Neural cell (in vitro differentiated cells): ENCODE measurements around the gene DNAH17. TPM values are rescaled to one million over a fixed set of nuclear protein-coding genes. Genes with fewer than 3 reads are reported as not detected.

Source experiments
- H2AFZ ChIP-seq: fragments of 200-600, 300-800 bp; sonication (generic), shearing (Covaris generic); 2 replicates; pipeline ENCODE4 v1.6.0; 2014; ENCODE audit warnings: low read depth, mild to moderate bottlenecking, antibody characterized with exemption, low read length, moderate library complexity
- H3F3A ChIP-seq: fragments of 200-600 bp; shearing (Covaris generic); 2 replicates; pipeline ENCODE4 v1.6.1; 2016; ENCODE audit warnings: mild to moderate bottlenecking, moderate library complexity, mixed read lengths, antibody characterized with exemption, low read length; ENCODE audit not compliant: insufficient read depth, poor library complexity, severe bottlenecking
- H3K27ac ChIP-seq: fragments of 200-600, 300-800 bp; sonication (generic), shearing (Covaris generic); 2 replicates; pipeline ENCODE4 v1.5.1; 2014; ENCODE audit warnings: mild to moderate bottlenecking, low read length, moderate library complexity
- H3K27me3 ChIP-seq: fragments of 300-800, 200-600 bp; sonication (generic), shearing (Covaris generic); 2 replicates; pipeline ENCODE4 v1.6.0; 2014; ENCODE audit warnings: mild to moderate bottlenecking, low read depth, low read length, moderate library complexity; ENCODE audit not compliant: insufficient read depth
- H3K36me3 ChIP-seq: fragments of 300-800, 200-600 bp; sonication (generic), shearing (Covaris generic); 2 replicates; pipeline ENCODE4 v1.5.1; 2014; ENCODE audit warnings: mild to moderate bottlenecking, antibody characterized with exemption, low read length, moderate library complexity; ENCODE audit not compliant: insufficient read depth
- H3K4me2 ChIP-seq: fragments of 300-800, 200-600 bp; sonication (generic), shearing (Covaris generic); 2 replicates; pipeline ENCODE4 v1.6.0; 2014; ENCODE audit warnings: mild to moderate bottlenecking, low read length
- H3K4me3 ChIP-seq: fragments of 300-800, 200-600 bp; sonication (generic), shearing (Covaris generic); 2 replicates; pipeline ENCODE4 v1.5.1; 2014; ENCODE audit warnings: mild to moderate bottlenecking, low read length, moderate library complexity
- H3K79me2 ChIP-seq: fragments of 200-600 bp; shearing (Covaris generic); replicated peaks from 2 replicates; pipeline ENCODE4 v1.6.0; 2014; ENCODE audit warnings: mild to moderate bottlenecking, low read length, moderate library complexity; ENCODE audit not compliant: insufficient read depth
- H3K9ac ChIP-seq: fragments of 300-800, 200-600 bp; sonication (generic), shearing (Covaris generic); 2 replicates; pipeline ENCODE4 v1.6.1; 2016; ENCODE audit warnings: mild to moderate bottlenecking, low read length, mixed read lengths
- H3K9me2 ChIP-seq: fragments of 200-600 bp; shearing (Covaris generic); 2 replicates; pipeline ENCODE4 v1.6.1; 2016; ENCODE audit warnings: mild to moderate bottlenecking, low read length, mixed read lengths; ENCODE audit not compliant: insufficient read depth
- H3K9me3 ChIP-seq: fragments of 200-600, 300-800 bp; sonication (generic), shearing (Covaris generic); 2 replicates; pipeline ENCODE4 v1.6.1; 2016; ENCODE audit warnings: mild to moderate bottlenecking, mixed run types, low read length, moderate library complexity, mixed read lengths
- H4K20me1 ChIP-seq: fragments of 200-600 bp; shearing (Covaris generic); 2 replicates; pipeline ENCODE4 v1.6.1; 2016; ENCODE audit warnings: mild to moderate bottlenecking, mixed run types; ENCODE audit not compliant: insufficient read depth
- EP300 ChIP-seq: fragments of 450-650 bp; conservative IDR thresholded peaks from 2 replicates; pipeline ENCODE4 v1.6.1; 2014; ENCODE audit warnings: antibody characterized with exemption, mild to moderate bottlenecking, moderate library complexity; ENCODE audit not compliant: poor library complexity, severe bottlenecking
- EZH2 ChIP-seq: fragments of 200-600, 300-800 bp; shearing (Covaris generic), sonication (generic); IDR thresholded peaks from 2 replicates; pipeline ENCODE4 v1.6.1; 2014; ENCODE audit warnings: antibody characterized with exemption, low read length, borderline replicate concordance, mild to moderate bottlenecking; ENCODE audit not compliant: insufficient read depth, poor library complexity, severe bottlenecking
- MXI1 ChIP-seq: fragments of 450-650 bp; conservative IDR thresholded peaks from 2 replicates; pipeline ENCODE4 v1.6.1; 2014; ENCODE audit warnings: antibody characterized with exemption, mild to moderate bottlenecking; ENCODE audit not compliant: poor library complexity, severe bottlenecking
- POLR2AphosphoS5 ChIP-seq: IDR thresholded peaks from 2 replicates; pipeline ENCODE4 v1.6.1; 2012
- RAD21 ChIP-seq: fragments of 450-650 bp; conservative IDR thresholded peaks from 2 replicates; pipeline ENCODE4 v1.6.1; 2014; ENCODE audit warnings: antibody characterized with exemption, mild to moderate bottlenecking, moderate library complexity
- SMC3 ChIP-seq: fragments of 450-650 bp; conservative IDR thresholded peaks from 2 replicates; pipeline ENCODE4 v1.6.1; 2014; ENCODE audit warnings: antibody characterized with exemption, mild to moderate bottlenecking, moderate library complexity; ENCODE audit not compliant: poor library complexity
- TAF1 ChIP-seq: IDR thresholded peaks from 2 replicates; pipeline ENCODE4 v1.6.1; 2012; ENCODE audit warnings: low read depth
- polyA plus RNA-seq: library from polyadenylated mRNA; depleted of rRNA; stranded (reverse); fragments of >200 nt; gene quantifications from 2 replicates; pipeline ENCODE4 v1.2.3, GENCODE V29; 2014
- TF ChIP-seq, protein P1 (sequence below): IDR thresholded peaks from 2 replicates; pipeline ENCODE4 v1.6.1; 2012; ENCODE audit warnings: borderline replicate concordance
- TF ChIP-seq, protein P2 (sequence below): fragments of 450-650 bp; IDR thresholded peaks from 2 replicates; pipeline ENCODE4 v1.5.1; 2014; ENCODE audit warnings: antibody characterized with exemption, mild to moderate bottlenecking, moderate library complexity; ENCODE audit not compliant: poor library complexity, severe bottlenecking

The DNAH17 gene
- polyA plus RNA-seq, 1 donor from 2014 or later, result not detected

DNA sequence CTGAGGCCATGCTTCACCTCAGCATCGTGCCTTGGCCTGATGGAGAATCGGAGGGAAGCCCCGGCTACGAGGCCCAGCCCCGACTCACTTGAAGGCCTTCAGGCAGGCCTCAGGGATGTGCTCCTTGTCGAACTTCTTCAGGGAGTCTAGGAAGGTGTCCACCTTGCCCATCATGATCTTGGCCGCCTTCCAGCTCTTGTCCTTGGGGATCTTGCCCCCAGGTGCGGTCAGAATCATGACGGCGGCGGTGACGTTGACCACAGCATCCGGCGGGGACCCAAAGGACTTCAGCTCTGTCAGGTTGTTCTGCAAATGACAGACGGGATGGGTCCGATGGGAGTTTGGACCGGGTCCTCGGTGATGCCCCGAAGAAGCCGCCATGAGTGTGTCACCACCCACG is 117.5 kb downstream of the DNAH17 start:
- Histone ChIP-seq H3K27ac (no peak overlapping the region), H3K4me3 (no peak overlapping the region)

DNA sequence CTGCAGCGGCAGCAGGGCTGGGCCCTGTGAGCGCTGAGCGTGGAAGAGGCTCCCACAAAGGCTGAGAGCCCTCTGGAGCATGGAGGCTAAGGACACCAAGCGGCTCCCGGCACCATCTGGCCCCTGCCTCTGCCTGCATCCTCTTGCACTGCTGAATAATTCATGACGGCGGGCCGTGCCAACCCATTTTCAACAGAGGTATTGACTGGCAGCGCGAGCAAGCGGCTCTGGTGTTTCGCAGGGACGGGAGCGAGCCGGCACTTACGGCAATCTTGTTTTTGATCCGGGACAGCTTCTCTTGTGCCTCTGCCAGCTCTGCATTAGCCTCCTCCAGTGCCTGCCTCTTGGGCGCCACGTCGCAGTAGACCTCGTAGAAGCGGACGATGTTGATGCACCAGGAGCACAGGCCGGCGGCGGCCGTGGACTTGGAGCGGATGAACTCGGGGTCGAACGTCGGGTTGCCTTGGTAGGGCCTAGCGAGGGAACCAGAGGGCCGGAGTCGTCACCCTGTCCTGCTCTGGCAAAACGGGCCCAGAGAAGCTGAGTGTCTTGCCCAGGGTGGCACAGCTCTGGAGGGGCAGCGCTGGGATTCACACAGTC is 118.4 kb downstream of the DNAH17 start:
- no peaks in the 10 kb centered on the region for H3K79me2 ChIP-seq
- no peak overlapping the region for H3K27ac ChIP-seq
- no peaks in the 10 kb centered on the region for H3K36me3 ChIP-seq
- no peak overlapping the region for H2AFZ ChIP-seq
- TF ChIP-seq SMC3, result no peak
- TF ChIP-seq, protein P1, sequence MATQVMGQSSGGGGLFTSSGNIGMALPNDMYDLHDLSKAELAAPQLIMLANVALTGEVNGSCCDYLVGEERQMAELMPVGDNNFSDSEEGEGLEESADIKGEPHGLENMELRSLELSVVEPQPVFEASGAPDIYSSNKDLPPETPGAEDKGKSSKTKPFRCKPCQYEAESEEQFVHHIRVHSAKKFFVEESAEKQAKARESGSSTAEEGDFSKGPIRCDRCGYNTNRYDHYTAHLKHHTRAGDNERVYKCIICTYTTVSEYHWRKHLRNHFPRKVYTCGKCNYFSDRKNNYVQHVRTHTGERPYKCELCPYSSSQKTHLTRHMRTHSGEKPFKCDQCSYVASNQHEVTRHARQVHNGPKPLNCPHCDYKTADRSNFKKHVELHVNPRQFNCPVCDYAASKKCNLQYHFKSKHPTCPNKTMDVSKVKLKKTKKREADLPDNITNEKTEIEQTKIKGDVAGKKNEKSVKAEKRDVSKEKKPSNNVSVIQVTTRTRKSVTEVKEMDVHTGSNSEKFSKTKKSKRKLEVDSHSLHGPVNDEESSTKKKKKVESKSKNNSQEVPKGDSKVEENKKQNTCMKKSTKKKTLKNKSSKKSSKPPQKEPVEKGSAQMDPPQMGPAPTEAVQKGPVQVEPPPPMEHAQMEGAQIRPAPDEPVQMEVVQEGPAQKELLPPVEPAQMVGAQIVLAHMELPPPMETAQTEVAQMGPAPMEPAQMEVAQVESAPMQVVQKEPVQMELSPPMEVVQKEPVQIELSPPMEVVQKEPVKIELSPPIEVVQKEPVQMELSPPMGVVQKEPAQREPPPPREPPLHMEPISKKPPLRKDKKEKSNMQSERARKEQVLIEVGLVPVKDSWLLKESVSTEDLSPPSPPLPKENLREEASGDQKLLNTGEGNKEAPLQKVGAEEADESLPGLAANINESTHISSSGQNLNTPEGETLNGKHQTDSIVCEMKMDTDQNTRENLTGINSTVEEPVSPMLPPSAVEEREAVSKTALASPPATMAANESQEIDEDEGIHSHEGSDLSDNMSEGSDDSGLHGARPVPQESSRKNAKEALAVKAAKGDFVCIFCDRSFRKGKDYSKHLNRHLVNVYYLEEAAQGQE, result no peak
- no peak for TF ChIP-seq POLR2AphosphoS5
- TF ChIP-seq, protein P2, sequence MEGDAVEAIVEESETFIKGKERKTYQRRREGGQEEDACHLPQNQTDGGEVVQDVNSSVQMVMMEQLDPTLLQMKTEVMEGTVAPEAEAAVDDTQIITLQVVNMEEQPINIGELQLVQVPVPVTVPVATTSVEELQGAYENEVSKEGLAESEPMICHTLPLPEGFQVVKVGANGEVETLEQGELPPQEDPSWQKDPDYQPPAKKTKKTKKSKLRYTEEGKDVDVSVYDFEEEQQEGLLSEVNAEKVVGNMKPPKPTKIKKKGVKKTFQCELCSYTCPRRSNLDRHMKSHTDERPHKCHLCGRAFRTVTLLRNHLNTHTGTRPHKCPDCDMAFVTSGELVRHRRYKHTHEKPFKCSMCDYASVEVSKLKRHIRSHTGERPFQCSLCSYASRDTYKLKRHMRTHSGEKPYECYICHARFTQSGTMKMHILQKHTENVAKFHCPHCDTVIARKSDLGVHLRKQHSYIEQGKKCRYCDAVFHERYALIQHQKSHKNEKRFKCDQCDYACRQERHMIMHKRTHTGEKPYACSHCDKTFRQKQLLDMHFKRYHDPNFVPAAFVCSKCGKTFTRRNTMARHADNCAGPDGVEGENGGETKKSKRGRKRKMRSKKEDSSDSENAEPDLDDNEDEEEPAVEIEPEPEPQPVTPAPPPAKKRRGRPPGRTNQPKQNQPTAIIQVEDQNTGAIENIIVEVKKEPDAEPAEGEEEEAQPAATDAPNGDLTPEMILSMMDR, result no peak
- no peak for TF ChIP-seq RAD21
- H3K9me2 ChIP-seq, result no peaks in the 10 kb centered on the region
- no peaks in the 10 kb centered on the region for H4K20me1 ChIP-seq
- no peaks in the 10 kb centered on the region for H3K27me3 ChIP-seq
- H3K4me3 ChIP-seq, result no peak overlapping the region
- H3F3A ChIP-seq, result no peaks in the 10 kb centered on the region
- H3K9ac ChIP-seq, result no peak overlapping the region
- no peaks in the 10 kb centered on the region for H3K9me3 ChIP-seq
- no peak overlapping the region for H3K4me2 ChIP-seq

More for the DNA sequence above, 117.5 kb downstream of the DNAH17 start:
- no peaks in the 10 kb centered on the region for H4K20me1 ChIP-seq
- H3K9me3 ChIP-seq, result no peaks in the 10 kb centered on the region
- no peaks in the 10 kb centered on the region for H3K36me3 ChIP-seq
- no peak overlapping the region for H2AFZ ChIP-seq
- H3K4me2 ChIP-seq, result no peak overlapping the region
- TF ChIP-seq EP300 (no peak), TAF1 (no peak), EZH2 (no peak), SMC3 (no peak), POLR2AphosphoS5 (no peak), RAD21 (no peak), MXI1 (no peak)
- TF ChIP-seq, protein P2, result no peak
- TF ChIP-seq, protein P1, result no peak
- no peak overlapping the region for H3K9ac ChIP-seq
- no peaks in the 10 kb centered on the region for H3K9me2 ChIP-seq
- H3F3A ChIP-seq, result no peaks in the 10 kb centered on the region
- H3K79me2 ChIP-seq, result no peaks in the 10 kb centered on the region
- H3K27me3 ChIP-seq, result no peaks in the 10 kb centered on the region
